GM19238 (cell line): ENCODE data around the gene IL17C.
"Not testable (repeated sequence)": the region's sequence is repeated elsewhere in the genome, so short reads cannot be mapped to it uniquely, and the experiment has no call there.

Source experiments
- DNase-seq: peaks from one replicate; pipeline ENCODE4 v3.0.0; 2011; ENCODE audit warnings: low spot score; ENCODE audit not compliant: insufficient read length

Gene IL17C

DNA sequence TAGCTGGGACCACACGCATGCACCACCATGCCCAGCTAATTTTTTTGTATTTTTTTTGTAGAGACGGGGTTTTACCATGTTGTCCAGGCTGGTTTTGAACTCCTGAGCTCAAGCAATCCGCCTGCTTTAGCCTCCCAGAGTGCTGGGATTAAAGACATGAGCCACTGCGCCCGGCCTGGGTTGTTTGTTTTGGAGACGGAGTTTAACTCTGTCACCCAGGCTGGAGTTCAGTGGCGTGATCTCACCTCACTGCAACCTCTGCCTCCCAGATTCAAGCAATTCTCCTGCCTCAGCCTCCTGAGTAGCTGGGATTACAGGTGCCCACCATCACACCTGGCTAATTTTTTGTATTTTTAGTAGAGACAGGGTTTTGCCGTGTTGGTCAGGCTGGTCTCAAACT, 28.9 kb upstream of the IL17C start:
- not testable (repeated sequence) for DNase-seq

DNA sequence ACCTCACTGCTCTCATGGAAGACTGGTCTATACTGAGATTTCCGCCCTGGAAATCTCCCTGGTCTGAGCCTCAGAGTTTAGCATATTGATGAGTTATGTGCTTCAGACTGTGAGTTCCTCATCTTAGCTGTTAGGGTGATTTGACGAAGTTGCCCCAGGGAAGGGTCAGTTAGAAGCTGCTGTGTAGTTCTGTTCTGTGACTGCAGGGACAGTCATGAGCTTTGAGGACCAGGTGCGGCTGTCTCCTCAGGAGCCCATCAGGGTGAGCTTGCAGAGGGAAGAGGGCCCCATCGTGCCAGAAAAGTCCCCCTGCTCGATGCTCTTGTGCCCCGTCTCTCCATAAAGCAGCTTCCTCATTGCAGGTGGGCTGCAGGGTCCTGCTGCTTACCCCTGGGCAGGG, 28.3 kb upstream of the IL17C start:
- DNase-seq = no peak

DNA sequence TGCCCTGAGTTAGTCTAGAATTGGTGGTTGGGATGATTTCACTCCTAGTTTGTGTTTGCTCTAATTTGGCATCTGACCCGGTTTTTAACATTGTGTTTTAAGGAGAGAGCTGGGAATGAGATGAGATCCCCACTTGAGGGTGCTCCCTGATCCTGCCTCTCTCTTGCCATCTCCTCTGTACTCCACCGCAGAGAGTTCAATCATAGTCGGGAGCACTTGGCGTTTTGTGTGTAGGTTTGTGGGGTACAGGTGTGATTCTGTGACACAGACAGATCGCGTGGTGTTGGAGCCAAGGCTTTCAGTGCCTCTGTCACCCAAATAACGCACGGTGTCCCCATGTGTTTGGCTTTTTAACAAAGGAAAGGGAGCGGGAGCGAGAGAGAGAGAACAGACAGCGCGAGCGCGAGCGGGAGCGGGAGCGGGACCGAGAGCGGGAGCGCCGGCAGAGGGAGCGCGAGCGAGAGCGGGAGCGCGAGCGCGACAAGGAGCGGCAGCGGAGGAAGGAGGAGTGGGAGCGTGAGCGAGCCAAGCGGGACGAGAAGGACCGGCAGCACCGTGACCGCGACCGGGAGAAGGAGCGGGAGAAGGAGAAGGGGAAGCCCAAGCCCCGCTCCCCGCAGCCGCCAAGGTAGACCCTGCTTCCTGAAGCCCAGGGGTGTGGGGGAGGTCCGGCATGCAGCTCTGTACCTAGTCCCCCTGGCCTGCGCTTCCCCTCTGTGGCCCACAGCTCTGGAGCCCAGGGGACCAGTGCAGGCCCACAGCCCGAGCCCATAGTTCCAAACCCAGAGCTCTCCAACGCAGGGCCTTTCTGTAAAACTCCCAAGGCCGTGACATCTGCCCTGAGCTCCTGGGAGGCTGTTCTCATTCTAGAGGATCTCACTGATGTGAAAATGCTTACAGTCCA, 27.2 kb upstream of the IL17C start:
- no peak for DNase-seq

DNA sequence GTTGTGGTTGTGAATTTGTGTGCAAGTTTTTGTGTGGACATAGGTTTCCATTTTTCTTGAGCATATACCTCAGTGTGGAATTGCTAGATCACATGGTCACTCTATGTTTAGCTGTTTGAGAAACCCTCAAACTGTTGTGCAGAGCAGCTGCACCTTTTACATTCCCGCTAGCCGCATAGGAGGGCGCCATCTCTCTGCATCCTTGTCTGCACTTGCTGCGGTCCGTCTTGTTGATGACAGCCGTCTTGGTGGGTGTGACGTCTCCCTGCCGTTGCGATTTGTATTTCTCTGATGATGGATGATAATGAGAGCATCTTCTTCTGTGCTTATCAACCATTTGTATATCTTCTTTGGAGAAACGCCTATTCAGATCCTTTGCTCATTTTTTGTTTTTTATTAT, 25.1 kb upstream of the IL17C start:
- no peak for DNase-seq

DNA sequence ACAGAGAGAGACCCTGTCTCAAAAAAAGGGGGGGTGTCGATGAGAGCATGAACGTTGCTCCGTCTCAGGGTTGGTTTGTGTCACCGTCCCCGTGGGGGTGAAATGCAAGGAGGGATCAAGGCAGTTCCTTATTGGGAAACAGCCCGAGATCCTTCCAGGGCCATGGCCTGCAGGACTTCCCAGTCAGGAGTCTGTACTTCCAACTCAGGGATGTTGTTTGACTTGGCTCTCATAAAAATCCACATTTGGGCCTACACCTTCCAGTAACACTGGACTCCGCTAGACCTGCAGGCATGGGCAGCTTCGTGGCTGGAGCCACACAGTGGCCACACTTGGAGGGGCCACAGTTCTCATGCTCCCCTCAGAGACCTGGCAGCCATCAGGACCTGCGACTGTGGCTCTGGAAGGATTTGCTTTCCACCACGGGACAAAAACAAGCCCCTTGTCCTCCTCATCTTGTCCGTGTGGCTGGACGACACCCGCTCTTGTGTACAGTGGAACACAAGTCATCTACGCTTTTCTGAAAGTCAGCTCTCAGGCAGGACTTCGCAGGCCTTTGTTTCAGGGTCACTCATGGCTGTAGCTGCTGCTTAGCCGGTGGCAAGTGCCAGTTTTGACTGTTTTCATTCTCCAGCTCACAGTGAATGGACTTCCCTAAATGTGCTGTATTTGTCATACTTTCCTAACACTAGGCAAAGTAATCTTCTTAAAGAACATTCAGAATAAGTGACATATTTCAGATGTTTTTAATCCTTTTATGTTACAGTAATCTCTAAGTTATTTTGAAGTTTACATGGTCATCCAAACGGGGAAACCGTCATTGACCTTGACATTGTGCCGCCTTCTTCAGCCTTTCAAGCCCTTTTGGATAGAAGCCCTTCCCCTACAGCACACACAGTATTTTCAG, 24.2 kb upstream of the IL17C start:
- DNase-seq = no peak

DNA sequence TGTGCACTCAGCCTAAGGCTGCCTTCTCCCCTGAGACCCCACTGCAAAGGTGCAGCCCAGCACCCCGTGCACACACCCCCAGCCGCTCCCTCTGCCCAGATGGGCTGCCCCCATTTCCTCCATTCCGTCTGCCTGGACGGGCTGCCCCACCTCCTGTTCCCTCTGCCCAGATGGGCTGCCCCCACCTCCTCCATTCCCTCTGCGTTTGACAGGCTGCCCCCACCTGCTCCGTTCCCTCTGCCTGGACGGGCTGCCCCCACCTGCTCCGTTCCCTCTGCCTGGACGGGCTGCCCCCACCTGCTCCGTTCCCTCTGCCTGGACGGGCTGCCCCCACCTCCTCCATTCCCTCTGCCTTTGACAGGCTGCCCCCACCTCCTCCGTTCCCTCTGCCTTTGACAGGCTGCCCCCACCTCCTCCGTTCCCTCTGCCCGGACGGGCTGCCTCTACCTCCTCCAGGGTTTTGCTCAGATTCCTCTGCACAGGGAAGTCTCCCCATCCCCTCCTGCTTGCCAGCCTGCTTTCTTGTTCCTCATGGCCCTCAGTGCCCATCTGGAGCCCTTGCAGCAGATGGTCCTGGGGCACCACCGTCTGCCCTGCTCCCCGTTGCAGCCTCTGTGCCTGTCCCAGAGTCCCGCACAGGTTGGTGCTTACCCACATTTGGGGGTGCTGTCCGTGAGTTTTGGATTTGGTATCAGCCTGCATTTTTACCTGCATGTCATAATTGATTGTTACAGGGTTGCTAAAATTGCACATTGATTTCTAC, 23.4 kb upstream of the IL17C start:
- no peak for DNase-seq

DNA sequence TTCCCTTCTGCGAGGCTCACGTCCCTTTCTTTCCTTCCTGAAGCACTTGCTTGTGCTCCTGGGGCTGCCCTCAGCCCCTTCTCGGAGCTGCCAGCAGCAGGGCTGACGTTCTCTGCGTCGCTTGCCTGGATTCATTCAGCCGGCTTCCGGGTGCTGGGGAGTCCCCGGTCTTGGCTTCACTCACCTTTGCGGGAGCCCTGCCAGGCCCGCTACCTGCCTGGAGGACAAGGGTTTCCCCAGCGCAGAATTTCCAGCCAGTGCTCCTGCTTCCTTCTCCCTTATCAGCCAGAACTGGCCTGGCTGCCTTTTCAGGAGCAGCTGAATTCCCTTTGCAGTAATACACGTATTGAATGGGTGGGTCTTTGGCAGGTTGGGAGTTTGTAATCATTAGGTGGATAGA, 22.1 kb upstream of the IL17C start:
- DNase-seq = no peak

DNA sequence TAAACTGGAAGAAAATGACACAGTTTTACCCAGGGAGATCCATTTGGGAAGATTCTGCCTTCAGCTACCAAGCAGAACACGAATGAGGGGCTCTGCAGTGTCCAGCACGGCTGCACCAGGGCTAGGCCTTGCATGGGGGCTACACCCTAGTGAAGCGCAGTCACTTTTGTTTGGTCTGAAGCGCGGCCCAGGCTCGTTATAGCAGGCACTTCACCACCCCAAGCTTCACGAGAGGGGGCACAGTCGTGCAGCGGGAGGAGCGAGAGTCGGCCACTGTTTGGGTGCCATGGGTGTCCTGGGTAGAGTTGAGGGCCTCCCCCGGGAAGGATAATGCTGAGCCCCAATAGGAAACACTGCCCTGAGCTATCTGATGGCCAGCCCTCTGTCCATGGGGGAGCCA, 21.6 kb upstream of the IL17C start:
- no peak for DNase-seq

DNA sequence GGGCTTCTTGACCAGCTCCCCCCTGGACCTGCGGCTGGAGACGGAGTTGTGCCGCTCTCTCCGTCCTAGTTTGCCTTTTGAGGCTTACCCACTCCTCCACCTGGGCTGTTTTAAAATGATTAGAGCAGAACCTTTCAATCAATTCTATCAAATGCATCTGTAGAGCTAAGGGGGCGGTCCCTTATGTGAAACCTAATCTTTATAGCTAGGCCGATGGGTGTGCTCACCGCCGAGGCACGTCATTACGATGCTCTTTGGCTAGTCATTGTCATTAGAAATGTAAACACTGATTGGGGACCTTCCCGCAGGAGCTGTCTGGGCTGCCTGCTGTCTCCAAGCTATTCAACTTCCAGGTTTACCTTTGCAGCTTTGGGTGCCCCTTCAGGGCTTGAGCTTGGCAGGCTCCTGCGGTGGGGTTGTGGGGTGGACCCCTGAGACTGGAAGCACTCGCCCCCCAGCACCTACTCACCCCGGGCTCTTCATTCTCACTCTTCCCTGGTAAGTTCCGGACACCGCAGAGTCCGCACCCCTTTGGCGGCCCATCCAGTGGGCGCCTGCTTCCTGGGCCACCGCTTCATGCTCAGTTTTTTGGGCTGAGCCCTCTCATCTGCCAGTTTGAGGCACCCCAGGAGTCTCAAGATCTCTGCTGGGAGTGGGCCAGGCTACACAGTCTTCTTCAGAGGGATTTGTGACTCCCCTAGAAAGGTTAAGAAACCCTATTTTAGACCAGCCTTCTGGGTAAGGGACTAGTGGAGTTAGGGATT, 20.9 kb upstream of the IL17C start:
- DNase-seq = no peak

DNA sequence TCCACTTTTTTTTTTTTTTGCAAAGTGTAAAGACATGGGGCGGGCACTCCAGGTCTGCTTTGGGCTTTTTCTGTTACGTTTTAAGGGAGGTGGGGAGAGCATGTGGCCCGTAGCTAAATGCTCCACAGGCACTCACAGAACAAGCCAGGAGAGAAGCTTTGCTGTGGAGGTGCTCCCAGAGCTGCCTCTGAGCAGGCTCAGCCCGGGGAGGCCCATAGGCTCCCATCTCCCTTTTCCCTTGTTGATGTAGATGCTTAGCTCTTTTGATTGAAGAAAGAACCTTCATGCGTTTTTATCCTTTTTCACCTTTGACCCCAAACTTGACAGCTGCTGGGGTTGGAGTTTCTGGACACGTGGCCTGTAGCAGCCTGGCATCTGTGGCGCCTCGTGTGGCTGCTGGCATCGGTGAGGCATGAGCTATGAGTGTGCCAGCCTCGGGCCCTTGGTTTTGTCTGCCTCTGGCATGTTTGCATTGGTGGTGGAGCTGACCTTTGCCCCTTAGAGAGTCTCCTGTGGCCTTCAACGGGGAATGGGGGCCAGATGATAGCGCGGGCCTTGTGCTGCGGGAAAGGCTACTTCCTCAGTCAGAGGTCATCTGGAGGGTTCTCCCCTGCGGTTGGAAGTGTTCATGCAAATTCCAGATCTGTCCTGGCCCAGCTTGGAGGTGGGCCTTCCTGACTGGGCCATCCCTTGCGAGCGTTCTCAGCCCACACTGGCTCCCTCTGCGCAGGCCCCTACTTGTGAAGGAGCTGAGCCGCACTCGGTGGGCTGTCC, 20.0 kb upstream of the IL17C start:
- no peak for DNase-seq

DNA sequence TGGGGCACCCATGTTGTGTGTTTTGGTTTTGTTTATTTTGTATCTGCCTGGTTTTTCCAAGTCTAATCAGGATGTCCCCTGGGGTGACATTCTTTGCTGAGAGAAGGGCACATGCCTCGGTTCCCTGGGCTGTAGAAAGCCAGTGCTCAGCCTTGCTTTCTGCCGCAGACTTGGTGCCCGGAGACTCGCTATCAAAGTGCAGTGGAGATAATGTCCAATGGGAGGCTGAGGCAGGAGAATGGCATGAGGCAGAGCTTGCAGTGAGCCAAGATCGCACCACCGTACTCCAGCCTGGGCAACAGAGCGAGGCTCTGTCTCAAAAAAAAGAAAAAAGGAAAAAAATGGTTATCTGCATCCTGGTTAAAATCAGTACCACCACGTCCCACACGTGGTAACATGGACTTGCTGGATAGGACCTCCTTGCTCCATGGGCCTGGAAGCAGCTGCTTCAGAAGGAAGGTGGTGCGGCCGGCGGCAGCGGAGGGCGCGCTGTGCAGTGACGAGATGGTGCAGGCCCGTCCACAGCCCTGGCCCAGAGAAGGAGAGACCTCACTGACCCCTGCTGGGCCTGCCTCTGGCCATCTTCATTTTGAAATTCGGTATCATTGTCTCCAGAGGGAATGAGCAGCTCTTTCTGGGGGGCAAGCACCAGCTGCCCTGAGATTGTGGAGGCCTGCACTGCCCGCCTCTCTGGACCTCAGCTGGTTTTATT, 19.3 kb upstream of the IL17C start:
- DNase-seq = no peak

DNA sequence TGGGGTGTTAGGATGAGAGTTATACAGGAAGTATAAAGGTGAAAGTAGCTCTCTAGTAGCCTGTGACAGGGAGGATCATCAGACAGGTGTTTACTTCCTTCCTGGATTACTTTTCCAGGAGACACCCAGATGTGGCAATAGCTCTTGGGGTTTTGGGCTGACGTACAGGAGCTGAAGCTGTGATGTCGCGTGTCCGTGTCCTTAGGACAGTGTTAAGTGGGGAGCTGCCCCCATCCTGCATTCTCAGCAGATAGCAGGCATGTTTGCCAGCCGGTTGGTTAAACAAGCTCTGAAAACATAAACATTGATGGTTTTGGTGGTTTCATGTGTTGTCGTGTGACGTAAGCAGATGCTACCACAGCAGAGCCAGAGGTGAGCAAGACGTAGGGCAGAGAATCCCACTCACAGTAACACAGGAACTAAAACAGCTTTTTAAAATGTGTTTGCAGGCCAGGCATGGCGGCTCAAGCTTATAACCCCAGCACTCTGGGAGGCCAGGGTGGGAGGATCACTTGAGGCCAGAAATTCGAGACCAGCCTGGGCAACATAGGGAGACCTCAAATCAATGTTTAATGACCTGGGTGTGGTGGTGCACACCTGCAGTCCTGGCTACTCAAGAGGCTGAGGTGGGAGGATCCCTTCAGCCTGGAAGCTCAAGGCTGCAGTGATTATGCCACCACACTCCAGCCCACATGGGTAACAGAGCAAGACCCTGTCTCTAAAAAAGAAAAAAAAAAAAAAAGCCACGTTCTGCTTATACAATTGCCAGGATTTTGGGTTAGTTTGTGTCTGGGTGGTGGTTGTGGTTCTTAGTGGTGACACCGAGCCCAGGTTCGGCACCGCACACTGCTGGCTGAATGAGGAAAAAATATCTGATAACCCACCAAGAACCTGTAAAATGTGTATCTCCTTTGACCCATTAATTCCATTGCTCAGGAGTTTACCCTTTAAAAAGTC, 18.2 kb upstream of the IL17C start:
- DNase-seq = no peak

DNA sequence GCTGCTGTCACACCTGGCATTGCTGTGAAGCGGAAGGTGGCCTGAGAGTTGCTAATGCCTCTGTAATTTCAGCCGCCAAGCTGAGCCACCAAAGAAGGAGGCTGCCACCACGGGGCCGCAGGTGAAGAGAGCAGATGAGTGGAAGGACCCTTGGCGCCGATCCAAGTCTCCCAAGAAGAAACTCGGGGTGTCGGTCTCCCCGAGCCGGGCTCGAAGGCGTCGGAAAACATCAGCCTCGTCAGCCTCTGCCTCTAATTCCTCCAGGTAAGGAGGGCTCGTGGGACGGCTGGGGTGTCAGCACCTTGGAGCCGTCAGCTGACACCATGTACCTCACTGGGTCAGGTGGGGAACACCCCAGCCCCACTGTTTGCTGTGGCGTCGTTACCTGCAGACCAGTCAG, 16.2 kb upstream of the IL17C start:
- no peak for DNase-seq

DNA sequence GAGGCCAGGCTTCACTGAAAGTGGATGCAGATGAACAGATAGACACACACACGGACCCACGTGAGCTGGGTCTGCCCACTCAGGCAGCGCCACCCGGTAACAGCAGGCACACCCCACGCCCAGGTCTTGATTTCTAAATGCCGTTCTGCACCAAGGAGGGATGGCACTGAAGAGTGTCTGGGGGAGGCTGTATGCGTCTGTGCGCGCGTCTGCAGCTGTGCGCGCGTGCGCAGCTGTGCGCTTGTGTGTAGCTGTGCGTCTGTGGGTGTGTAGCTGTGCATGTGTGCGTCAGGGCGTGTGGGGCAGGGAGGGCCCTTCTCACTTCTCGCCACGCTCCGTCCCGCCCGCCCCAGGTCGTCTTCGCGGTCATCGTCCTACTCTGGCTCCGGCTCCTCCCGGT, 15.5 kb upstream of the IL17C start:
- DNase-seq = no peak

DNA sequence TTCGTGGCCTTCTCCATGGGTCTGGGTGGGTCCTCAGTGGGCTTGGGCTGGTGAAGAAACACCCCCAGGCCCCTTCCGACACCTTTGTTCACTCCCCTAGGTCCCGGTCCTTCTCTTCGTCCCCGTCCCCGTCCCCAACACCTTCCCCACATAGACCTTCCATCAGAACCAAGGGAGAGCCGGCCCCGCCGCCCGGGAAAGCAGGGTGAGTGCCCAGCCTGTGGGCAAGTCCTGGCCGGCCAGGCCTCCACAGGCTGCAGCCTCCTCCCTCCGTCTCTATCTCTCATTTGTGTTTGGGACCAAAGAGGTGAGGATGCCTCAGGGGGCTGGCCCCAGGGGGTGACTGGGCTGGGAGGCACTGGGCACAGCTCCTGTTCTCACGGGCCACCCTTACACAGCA, 14.5 kb upstream of the IL17C start:
- DNase-seq = no peak

DNA sequence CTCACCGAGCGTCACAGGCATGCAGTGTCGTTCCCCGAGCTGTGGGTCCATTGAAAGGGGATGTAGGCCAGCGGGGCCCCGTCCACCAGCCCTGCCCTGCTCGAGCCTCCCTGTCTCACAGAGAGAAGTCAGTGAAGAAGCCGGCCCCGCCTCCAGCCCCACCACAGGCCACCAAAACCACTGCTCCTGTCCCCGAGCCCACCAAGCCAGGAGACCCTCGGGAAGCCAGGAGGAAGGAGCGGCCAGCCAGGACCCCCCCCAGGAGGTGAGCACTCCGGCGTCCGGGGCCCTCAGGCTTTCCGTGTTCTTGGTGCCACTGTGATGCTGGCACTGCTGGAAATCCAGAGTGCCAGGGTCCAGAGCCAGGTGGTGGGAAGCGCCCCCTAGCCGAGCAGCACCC, 13.9 kb upstream of the IL17C start:
- DNase-seq = no peak

DNA sequence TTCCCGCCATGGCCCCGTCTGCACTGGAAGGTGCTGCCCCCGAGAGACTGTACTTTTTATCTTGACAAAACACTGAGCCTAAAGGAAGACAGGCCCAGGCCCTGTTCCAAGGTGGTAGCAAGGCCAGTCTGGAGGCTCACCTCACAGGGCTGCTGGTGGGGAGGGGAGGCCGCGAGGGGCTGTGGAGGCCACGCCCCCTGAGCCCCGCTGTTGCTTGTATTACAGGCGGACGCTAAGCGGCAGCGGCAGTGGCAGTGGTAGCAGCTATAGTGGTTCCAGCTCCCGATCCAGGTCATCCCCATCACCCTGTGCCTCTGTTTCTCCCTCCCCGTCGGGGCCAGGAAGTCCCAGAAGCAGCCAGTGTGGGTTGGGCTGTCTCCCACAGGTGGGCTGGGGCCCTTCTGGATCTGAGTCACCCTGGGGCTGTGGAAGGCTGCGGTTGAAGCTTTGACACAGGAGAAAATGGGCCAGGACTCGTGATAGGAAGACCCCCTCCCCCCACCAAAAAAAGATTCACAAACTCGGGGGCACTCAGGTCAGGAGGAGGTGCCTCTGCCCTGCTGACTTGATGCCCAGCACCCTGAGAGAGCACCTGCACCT, 13.3 kb upstream of the IL17C start:
- DNase-seq = no peak

DNA sequence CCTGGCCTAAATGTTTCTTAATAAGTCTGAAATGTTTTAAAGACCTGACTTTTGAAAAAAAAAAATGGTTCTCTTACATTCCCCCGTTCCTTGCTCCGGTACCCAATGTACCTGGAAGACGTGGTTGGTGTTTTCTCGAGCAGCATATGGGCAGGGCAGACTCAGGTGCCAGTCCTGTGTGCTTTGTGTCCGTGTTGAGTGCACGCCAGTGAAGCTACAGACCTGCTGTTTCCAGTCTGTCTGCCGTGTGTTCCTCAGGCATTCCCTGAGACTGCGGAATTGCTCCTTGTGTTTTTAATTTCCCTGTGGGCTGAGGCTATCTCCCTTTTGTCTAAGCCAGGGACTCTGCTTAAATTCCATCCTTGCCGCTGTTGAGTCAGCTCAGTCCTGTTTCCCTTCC, 11.7 kb upstream of the IL17C start:
- DNase-seq = no peak
